ENCODE results near the gene GPX8.

Gene GPX8, protein sequence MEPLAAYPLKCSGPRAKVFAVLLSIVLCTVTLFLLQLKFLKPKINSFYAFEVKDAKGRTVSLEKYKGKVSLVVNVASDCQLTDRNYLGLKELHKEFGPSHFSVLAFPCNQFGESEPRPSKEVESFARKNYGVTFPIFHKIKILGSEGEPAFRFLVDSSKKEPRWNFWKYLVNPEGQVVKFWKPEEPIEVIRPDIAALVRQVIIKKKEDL

DNA sequence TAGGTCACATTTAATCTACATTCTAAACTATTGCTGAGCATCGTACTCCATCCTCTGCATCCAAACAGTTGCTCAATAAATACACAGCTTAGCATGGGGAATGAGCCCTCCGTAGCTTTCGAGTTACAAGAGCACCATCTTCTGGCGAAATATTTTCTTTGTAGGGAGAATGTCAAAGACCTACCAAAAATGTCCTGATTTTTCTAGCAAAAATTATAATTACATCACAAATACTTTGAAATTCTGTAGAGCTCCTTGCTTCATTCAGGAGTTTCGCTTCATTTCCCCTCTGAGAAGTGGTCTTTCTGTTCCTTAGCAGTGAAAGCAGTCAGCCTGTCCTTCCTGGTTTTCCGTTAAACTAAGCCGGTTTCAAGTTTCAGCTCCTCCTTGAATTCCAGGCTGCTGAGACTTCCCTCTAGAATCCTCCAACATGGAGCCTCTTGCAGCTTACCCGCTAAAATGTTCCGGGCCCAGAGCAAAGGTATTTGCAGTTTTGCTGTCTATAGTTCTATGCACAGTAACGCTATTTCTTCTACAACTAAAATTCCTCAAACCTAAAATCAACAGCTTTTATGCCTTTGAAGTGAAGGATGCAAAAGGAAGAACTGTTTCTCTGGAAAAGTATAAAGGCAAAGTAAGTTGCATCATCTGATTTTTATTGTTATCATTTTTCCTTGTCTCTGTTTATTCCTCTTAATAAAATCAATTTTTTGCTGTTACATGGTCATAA, at the start of gene GPX8:
TSS of gene GPX8 (plus strand) at position 409 of the 730 bp plus-strand sequence. CDS start at position 431, 22 bp downstream.
- peak; percentile 85 for DNase-seq (ENCODE audit: low read depth, low spot score)

DNA sequence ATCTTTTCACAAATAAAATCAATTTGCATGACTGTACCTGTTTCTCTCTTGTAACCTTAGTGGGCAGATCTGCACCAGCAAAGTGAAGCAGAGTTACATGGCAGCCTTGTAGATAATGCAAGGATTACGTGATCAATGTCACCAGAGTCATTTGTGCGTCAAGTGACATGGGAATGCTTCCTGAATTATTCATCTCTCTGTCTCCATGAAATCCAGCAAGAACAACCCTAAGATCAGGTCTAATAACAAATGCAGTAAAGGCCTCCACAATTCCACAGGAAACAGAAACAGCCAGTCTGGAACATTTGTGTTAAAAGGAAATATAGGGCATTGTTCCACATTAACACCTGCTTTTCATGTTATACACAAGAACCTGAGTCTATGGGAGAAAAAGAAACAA, 49.8 kb upstream of the GPX8 start:
- no peak for DNase-seq (ENCODE audit: low read depth, low spot score)

DNA sequence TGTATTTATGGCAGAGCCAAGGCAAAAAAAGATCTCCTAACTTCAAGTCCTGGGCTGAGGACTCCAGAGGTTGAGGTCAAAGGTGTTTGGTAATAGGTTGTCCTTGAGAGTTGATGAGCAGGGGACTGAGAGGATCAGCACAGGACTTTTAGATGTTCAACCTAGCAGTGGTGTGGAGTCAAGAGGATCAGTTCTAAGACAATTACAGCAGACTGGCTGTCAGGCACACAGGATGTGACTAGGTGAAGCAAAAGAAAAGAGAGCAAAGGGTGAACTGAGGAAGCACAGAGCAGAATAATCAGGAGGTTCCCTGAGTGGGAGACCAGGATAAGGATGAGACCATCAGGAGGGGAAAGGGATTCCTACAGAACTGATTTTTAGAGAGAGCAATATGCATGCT, 46.6 kb upstream of the GPX8 start:
- DNase-seq (ENCODE audit: low read depth, low spot score) = no peak

DNA sequence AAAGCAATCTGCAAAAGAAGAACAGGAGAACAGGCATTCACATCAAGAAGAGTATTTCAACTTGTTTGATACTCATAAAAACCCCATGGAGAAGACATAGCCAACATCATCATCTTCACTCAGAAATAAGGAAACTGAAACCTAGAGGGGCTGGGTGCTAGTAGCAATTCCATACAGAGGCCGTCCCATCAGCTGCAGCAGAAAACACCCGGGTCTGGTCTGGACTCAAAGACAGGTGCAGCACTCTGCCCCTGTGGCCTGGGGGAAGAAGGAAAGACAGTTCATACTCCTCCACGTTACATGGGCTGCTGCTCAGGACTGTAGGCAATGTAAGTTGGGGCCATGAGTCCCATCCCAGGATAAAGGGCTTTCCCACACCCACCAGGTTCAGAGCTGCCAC, 45.9 kb upstream of the GPX8 start:
- no peak for DNase-seq (ENCODE audit: low read depth, low spot score)

DNA sequence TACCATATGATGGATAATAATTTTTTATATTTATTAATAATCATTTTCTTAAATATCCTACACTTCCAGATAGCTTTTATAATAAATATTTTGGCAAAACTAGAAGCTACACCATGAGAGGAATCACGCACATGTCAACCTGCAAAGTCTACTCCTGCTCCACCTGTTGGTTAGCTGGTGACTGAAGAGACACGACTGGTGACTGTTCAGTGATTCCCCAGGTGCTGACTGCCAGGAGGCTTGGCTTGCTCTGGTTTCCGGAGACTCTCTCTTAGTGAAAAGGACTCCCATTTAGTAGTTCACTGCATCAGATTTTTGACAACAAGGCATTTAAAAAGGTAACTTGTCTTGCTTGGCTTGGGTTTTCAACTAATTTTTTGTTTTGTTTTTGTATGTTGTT, 36.6 kb upstream of the GPX8 start:
- DNase-seq (ENCODE audit: low read depth, low spot score) = no peak

DNA sequence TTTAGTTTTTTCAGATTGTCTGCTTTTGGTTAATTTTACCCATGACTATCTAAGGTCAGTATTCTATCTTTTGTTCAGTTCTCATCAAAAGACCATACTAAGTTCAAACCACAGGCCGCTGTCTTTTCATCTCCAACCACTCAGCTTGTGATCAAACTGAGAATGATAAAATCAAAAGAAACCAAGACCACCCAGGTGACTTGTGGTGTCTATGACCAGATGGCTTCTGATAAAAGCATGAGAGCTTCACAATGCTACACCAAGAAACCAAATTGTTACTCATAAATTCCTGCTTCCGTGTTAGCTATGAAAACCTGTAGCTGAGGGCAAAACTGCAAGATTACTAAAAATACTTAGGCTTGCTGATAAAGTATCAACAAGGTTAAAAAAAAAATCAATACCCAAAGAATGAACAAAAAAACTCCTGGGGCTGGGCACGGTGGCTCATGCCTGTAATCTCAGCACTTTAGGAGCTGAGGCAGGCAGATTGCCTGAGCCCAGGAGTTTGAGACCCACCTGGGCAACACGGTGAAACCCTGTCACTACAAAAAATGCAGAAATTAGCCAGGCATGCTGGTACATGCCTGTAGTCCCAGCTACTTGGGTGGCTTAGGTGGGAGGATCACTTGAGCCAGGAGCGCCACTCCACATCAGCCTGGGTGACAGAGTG, 25.8 kb upstream of the GPX8 start:
- no peak for DNase-seq (ENCODE audit: low read depth, low spot score)

DNA sequence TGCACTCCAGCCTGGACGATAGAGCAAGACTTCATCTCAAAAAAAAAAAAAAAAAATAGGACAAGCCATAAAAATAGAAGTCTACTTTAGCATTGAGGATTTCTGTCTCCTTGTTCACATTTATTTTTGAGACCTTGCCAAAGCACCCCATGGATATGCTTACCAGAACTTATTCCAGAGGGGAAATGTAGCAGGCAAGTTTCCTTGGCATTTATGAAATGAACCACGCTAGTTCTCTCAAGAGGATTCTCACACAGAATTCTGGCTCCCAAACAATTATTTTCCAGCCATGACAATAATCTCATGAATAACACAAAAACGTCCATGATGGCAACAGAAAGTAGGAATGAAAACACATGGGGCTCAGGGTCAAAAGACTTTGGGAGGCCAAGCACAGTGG, 23.4 kb upstream of the GPX8 start:
- DNase-seq (ENCODE audit: low read depth, low spot score) = no peak

DNA sequence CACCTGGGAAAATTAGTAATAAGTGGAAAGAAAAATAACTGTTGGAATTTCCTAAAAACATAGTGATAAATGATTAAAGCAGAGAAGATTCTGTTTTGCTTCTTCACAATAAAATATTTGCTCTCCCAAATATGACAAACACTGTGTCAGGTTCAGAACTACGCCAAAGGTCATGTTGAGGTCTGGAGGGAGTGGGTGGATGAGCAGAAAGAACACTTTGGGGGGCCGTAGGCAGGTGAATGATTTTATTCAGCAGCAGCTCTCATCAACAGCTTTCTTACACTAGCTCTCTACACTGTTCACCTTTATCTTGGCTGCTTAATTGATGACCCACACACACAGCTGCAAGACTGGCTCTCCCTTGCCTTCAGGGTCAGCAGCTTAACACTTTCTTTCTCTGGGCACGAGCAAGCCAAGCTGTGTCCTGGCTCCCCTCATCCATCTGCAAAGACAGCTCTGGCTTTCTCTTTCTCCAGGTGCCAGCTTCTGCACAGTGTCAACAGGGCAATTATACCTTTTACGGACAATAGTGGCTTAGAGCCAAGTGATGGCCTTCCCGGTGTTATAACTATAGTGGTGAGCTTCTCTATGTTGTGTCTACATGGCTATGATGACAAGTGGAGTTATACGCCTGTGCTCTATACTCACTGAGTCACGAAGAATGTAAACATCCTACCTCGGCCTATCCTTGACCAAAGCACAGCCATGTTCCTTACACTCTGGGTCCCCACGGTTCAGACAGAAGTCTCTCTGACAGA, 18.9 kb upstream of the GPX8 start:
- peak; percentile 24 for DNase-seq (ENCODE audit: low read depth, low spot score)

DNA sequence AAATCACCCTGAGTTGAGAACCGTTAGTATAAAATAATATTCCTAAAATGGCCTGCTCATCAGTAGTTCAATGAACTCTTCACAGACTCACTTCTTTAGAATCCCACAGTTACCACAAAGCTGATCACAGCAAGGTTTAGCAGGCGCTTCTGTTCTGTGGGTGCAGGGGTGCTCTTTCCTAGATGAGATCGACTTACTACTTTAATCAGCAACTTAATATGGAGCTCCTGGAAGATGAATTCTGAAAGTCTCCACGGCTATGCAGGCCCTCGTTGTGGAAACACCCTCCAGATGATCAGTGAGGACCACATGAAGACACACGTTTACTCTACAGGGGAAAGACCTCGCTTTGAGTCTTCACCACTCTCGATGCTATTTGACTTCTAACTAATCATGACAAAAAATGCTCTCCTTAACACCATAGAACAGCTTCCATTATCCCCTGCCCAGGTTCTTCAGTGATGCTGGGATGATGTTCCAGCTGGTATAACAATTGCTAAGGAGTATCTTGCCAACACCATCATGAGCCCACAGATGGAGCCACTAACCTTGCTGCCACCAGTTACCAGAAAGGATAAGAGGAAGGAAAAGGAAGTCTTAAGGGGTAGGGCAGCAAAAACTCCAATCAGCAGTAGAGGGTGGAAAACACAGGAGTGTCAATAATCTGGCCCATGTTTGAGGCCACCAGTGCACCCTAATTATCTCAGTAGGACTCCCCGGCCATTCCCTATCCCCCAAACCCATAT, 17.9 kb upstream of the GPX8 start:
- no peak for DNase-seq (ENCODE audit: low read depth, low spot score)

DNA sequence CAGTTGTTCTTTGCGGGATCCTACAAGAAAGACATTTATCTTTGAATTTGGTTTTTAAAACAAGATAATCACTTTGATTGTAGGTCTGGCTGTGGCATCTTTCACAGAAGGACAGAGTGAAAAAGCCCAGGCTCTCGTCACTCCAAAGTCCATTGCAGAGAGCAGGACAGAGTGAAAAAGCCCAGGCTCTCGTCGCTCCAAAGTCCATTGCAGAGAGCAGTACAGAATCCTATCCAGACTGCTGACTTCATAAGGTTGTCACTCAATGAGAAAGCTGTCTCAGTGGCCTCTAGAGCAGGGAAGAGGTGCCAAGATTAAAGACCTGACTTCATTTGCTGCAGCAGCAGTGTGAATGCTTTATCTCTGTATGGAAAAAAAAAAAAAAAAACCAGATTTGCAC, 16.3 kb upstream of the GPX8 start:
- no peak for DNase-seq (ENCODE audit: low read depth, low spot score)

DNA sequence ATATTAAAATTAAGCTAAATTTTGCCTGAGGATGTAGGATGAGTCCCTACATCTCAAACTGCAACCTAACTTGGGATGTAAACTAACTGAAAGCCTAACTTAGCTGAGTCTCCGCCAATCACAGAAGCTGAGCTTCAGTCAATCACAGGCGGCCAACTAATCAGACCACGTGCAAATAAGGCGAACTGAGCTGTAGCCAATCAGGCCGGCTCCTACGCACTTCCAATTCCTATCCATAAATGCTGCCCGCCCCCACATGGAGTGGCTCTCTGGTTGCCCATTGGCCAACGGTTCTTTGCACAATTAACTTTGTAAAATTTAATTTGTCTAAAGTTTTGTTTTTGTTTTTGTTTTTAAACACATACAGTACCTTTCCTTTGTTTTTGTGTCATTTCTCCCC, 13.9 kb upstream of the GPX8 start:
- no peak for DNase-seq (ENCODE audit: low read depth, low spot score)

DNA sequence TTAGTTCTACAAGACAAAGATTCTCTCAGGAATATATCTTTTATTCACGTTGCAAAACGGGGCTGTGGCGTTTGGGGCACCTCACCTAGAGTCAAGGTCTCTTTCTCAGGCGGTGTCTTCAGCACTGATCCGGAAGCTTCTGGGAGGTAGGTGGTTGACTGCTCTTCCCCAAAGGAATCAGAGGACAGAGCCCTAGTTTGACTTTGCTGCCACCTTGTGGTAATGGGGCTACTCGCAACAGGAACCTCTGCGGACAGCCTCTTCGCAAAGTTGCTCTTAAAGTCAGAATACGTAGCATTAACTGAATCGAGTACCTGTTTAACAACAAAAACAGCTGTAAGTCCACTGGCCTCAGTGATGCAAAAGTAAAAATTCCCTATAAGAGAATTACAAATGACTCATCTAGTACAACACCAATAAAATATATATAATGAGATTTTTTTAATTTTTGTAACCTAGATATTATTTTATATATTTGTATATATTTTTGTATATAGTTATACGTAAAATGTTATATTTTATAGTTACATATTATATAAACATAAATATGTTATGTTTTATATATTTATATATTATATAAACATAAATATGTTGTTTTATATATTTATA, 13.3 kb upstream of the GPX8 start:
- DNase-seq (ENCODE audit: low read depth, low spot score) = peak; percentile 96

DNA sequence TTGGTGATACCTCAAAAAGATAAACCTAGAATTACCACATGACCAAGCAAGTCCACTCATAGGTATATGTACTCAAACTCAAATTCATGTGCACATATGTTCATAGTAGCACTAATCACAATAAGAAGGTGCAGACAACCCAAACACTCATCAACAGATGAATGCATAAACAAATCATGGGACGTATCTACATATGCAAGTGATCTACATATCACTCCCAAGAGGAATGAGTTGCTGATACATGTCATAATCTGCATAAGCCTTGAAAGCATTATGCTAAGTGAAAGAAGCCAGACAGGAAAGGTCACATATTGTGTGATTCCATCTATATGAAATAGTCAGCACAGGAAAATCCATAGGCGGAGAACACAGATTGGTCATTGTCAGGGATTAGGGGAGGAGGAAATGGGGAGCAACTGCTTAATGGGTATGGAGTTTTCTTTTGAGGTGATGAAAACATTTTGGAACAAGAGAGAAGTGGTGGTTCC, 10.6 kb upstream of the GPX8 start:
- no peak for DNase-seq (ENCODE audit: low read depth, low spot score)

DNA sequence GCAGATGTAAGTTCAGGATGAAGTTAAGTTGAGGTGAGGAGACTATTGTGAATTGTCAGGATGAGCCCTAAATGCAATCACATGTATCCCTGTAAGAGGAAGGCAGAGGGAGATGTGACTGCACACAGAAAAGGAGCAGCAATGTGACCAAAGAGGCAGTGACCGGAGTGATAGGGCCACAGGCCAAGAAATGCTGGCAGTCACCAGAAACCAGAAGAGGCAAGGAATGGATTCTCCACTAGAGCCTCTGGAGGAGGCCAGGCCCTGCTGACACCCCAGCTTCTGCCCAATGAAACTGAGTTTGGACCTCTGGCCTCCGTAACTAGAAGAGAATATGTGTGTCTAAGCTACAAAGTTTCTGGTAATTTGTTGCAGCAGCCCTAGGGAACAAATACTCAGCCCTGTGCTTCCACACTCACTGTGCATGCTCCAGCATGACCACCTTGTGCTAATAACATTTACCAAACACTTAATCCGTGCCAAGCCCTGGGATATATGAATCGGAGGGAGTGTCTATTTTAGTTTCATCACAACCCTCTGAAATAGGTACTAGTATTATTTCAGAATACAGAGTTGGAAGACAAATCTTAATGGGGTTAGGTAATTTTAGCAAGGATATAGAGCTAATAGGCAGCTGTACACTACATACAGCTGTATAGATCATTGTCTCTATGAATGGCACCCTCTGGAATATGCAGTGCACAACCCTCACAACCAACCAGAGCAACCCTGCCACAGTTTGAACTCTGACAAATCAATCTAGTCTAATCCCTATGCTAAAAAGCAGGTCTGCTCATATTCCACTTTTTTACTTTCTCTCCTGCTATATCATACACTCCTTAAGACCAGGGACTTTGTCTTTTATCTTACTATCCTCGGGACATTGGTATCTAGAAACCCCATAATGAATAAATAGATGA, 7.8 kb upstream of the GPX8 start:
- no peak for DNase-seq (ENCODE audit: low read depth, low spot score)

DNA sequence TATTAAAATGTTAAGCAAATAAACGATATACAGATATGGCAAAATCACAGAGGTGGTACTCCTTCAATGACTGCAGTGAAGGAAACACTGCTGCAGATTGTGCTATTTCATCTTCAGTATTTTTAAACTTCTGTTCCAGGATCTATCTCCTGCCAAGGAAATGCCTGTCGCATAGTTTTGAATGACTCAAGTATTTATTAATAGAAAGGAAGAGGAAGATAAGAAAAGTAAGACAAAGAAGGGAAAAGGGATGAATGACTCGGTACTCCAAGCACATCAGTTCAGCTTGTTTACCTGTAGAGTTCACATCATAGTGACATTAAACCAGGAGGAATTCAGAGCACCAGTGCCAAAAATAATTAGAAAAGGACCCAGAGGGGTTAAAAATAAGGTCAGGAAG, 5.1 kb upstream of the GPX8 start:
- DNase-seq (ENCODE audit: low read depth, low spot score) = no peak

DNA sequence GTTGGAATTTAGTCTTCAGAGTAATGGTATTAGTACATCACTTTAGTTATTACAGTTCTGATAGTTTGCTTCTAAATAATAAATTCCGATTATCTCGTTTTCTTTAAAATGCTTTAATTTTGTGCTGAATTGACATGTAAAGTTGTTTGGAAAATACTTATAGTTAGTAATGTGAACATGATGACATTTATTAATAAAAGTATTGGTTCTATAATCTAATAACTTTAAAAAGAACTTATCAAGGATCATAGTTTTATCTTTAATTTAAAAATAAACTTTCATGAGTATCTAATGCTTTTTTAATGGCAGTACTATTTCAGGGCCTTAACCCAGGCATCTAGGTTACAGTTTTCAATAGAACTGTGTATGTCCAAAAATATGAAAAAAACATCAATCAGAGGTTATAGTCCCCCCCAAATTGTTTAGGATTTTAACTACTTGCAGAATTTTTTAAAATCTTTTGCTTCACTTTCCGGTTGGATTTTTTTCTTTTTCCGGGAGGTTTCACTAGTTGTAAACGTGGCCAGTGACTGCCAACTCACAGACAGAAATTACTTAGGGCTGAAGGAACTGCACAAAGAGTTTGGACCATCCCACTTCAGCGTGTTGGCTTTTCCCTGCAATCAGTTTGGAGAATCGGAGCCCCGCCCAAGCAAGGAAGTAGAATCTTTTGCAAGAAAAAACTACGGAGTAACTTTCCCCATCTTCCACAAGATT, 680 bp downstream of the GPX8 start:
- DNase-seq (ENCODE audit: low read depth, low spot score) = peak; percentile 79

DNA sequence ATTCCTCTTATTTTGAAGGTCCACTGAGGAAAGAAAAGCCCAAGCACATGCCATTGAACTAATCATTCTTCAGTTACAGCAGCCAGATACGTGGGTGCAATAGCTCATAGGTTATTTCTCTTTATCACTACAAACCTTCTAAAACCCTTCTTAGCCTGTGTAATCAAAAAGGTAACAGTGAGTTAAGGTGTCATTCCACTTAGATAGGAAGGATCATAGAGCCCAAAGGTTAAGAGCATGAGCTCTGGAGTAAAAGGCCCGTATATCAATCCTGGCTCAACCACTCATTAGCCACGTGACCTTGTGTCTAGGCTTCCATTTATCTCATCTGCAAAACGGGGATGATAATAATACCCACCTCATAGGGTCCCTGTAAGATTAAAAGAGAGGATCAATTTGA, 2.7 kb downstream of the GPX8 start:
- no peak for DNase-seq (ENCODE audit: low read depth, low spot score)

DNA sequence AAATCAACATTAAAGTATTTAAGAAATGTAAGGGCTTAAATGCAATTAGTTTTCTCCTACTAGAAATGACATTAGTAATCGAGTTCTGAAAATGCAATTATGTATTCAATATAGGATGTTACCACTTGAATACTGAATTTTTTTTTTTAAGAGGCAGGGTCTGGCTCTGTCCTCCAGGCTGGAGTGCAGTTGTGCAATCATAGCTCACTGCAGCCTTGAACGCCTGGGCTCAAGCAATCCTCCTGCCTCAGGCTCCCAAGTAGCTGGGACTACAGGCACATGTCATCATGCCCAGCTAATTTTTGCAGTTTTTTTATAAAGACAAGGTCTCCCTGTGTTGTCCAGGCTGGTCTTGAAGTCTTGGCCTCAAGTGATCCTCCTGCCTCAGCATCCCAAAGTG, 11.5 kb downstream of the GPX8 start:
- DNase-seq (ENCODE audit: low read depth, low spot score) = no peak

Measured in ELF-1 (cell line).